A549 (cell line): Measurements from ENCODE around the gene TMEM59L. TPM values are rescaled to one million over a fixed set of nuclear protein-coding genes. Genes with fewer than 3 reads are reported as not detected.
"Not testable (repeated sequence)": the region's sequence is repeated elsewhere in the genome, so short reads cannot be mapped to it uniquely, and the experiment has no call there.

Experiments
- ATAC-seq, 2 experiments: fragments of 200-7000 bp in 1 of 2; fragments of >200 bp in 1 of 2; cut with Nextera tagmentation in 1 of 2; cut with Tn5 transposase in 1 of 2; 3 replicates each; pipeline versions ENCODE4 v1.8.0 to v1.9.1; 2018 to 2020; ENCODE audit warnings: mild to moderate bottlenecking in 1 of 2, moderate library complexity in 1 of 2
- CTCF ChIA-PET: fragments of 300-600 bp; sonication (Branson Sonifier 250); formaldehyde crosslinking; extraction: SDS; loops from one replicate; lab custom pipeline; 2021; ENCODE audit warnings: antibody characterized with exemption, inconsistent platforms; lab: Yijun Ruan, JAX
- POLR2A ChIA-PET: fragments of 350-600 bp; formaldehyde crosslinking; extraction: SDS; loops from one replicate; lab custom pipeline; 2021; ENCODE audit warnings: antibody characterized with exemption, inconsistent platforms; lab: Yijun Ruan, JAX
- DNase-seq, 2 experiments: peaks; one replicate each; pipeline versions ENCODE4 v3.0.0 to v3.0.0-alpha.2; 2011 to 2016; ENCODE audit warnings: low read depth in 1 of 2, low spot score in 1 of 2
- FAIRE-seq: peaks from 2 replicates; lab custom pipeline; 2011; peaks lifted over from hg19 to GRCh38; lab: Jason Lieb, UNC
- H3K27ac ChIP-seq, 2 experiments: fragments of >200 bp; sonication (Bioruptor Twin); formaldehyde crosslinking; 3 replicates each; pipeline ENCODE4 v1.5.1; 2016 to 2017
- H3K4me1 ChIP-seq: fragments of >200 bp; sonication (Bioruptor Twin); formaldehyde crosslinking; 3 replicates; pipeline ENCODE4 v1.6.1; 2016
- H3K4me2 ChIP-seq: fragments of >200 bp; sonication (Bioruptor Twin); formaldehyde crosslinking; 3 replicates; pipeline ENCODE4 v1.6.1; 2016
- H3K4me3 ChIP-seq: fragments of >200 bp; sonication (Bioruptor Twin); formaldehyde crosslinking; 3 replicates; pipeline ENCODE4 v1.5.1; 2016
- H3K9me3 ChIP-seq: fragments of >200 bp; sonication (Bioruptor Twin); formaldehyde crosslinking; 3 replicates; pipeline ENCODE4 v1.6.1; 2016
- ATOH8 ChIP-seq: fragments of 250-450 bp; sonication (Bioruptor Pico); IDR thresholded peaks from 2 replicates; pipeline ENCODE4 v1.5.0; 2020; ENCODE audit warnings: low read depth, mild to moderate bottlenecking, moderate library complexity
- BCL3 ChIP-seq: fragments of >200 bp; sonication (Bioruptor Twin); formaldehyde crosslinking; IDR thresholded peaks from 3 replicates; pipeline ENCODE4 v1.6.1; 2016
- BHLHE40 ChIP-seq: IDR thresholded peaks from 2 replicates; pipeline ENCODE4 v1.6.1; 2012; ENCODE audit warnings: low read depth, low read length, inconsistent platforms
- EHMT2 ChIP-seq: fragments of 200-600 bp; sonication (generic); IDR thresholded peaks from 2 replicates; pipeline ENCODE4 v1.6.1; 2016; ENCODE audit warnings: antibody characterized with exemption, low read depth, mild to moderate bottlenecking, moderate library complexity
- ELK1 ChIP-seq: fragments of 150-350 bp; IDR thresholded peaks from 2 replicates; pipeline ENCODE4 v1.6.1; 2014; ENCODE audit warnings: low read depth, mild to moderate bottlenecking, low read length
- ESRRA ChIP-seq: fragments of 150-350 bp; IDR thresholded peaks from 2 replicates; pipeline ENCODE4 v1.6.1; 2014; ENCODE audit warnings: mild to moderate bottlenecking, low read length, borderline replicate concordance
- FOXS1 ChIP-seq: fragments of 250-450 bp; sonication (Bioruptor Pico); IDR thresholded peaks from 2 replicates; pipeline ENCODE4 v1.5.0; 2020; ENCODE audit warnings: mild to moderate bottlenecking, moderate library complexity
- HES2 ChIP-seq: fragments of >200 bp; sonication (Bioruptor Twin); formaldehyde crosslinking; IDR thresholded peaks from 2 replicates; pipeline ENCODE4 v1.6.1; 2016
- HOXB13 ChIP-seq: fragments of 250-450 bp; sonication (Bioruptor Pico); IDR thresholded peaks from 2 replicates; pipeline ENCODE4 v1.5.0; 2020; ENCODE audit warnings: low read depth, mild to moderate bottlenecking, moderate library complexity
- KDM1A ChIP-seq: fragments of 200-600 bp; sonication (generic); IDR thresholded peaks from 2 replicates; pipeline ENCODE4 v1.6.1; 2016; ENCODE audit warnings: low read depth, mild to moderate bottlenecking
- MYC ChIP-seq: IDR thresholded peaks from 2 replicates; pipeline ENCODE4 v1.6.1; 2012; ENCODE audit warnings: mild to moderate bottlenecking, inconsistent platforms, low read length, improper control_type of control experiment, borderline replicate concordance
- NFE2L2 ChIP-seq: fragments of 150-350 bp; conservative IDR thresholded peaks from 2 replicates; pipeline ENCODE4 v1.6.1; 2014; ENCODE audit warnings: low read length
- NPAS2 ChIP-seq: fragments of 250-450 bp; sonication (Bioruptor Pico); IDR thresholded peaks from 2 replicates; pipeline ENCODE4 v1.8.0; 2022; ENCODE audit warnings: mild to moderate bottlenecking, moderate library complexity, borderline replicate concordance
- PBX3 ChIP-seq: IDR thresholded peaks from 2 replicates; pipeline ENCODE4 v1.6.1; 2012
- RAD21 ChIP-seq, 2 experiments: fragments of >200 bp in 1 of 2; sonication (Bioruptor Twin) in 1 of 2; formaldehyde crosslinking in 1 of 2; IDR thresholded peaks in 1 of 2; conservative IDR thresholded peaks in 1 of 2; 2 replicates in 1 of 2; 3 replicates in 1 of 2; pipeline ENCODE4 v1.6.1; 2012 to 2018; ENCODE audit warnings: inconsistent platforms in 1 of 2
- ZSCAN20 ChIP-seq: fragments of 250-450 bp; sonication (Bioruptor Pico); IDR thresholded peaks from 2 replicates; pipeline ENCODE4 v1.8.0; 2022; ENCODE audit warnings: mild to moderate bottlenecking, moderate library complexity
- WGBS: methylation state at CpG from one replicate; pipeline ENCODE4 v1.1.6; 2017; ENCODE audit errors: missing lambda C conversion rate; 5-methylcytosine and 5-hydroxymethylcytosine counted together
- polyA plus RNA-seq, 4 experiments: library from polyadenylated mRNA; depleted of rRNA in 3 of 4; stranded (reverse); fragments of >200 nt; fragmentation: RNase III in 1 of 4; extraction: RNeasy Plus Mini Kit Qiagen cat#74134 plus additional on column Dnase treatment in 1 of 4; gene quantifications; 2 replicates in 3 of 4; 3 replicates in 1 of 4; pipeline ENCODE4 v1.2.3, GENCODE V29; 2011 to 2017

The TMEM59L gene
- polyA plus RNA-seq, 2 of the 4 experiments (the other 2 are of a cell fraction) = 0.94 to 4.6 TPM

GRCh38 chr19:18591735-18592385, 20.8 kb upstream of the TMEM59L start:
- DNase-seq (no peak), ATAC-seq (no peak), FAIRE-seq (no peak)
- Histone ChIP-seq H3K27ac (no peak overlapping the region), H3K4me3 (no peak overlapping the region), H3K4me1 (peaks cover 12% of the 10 kb centered on the region; the same call in 1 of the 3 replicates), H3K4me2 (no peak overlapping the region), H3K9me3 (no peaks in the 10 kb centered on the region)
- WGBS = 97% methylated on average over 22 of the region's 22 CpGs
- TF ChIP-seq ZSCAN20 = no peak
- TF ChIP-seq NFE2L2 = no peak
- TF ChIP-seq RAD21 (conservative IDR thresholded peaks at IDR 0.05 in 1 of 2, IDR thresholded peaks at IDR 0.05 in 1 of 2) = no peak
- TF ChIP-seq MYC = no peak
- TF ChIP-seq KDM1A = no peak
- no peak for TF ChIP-seq BCL3
- no peak for TF ChIP-seq EHMT2
- TF ChIP-seq BHLHE40 = no peak
- TF ChIP-seq HOXB13 = no peak
- no peak for TF ChIP-seq HES2
- no peak for TF ChIP-seq FOXS1 (CRISPR knock-in tag)
- no peak for TF ChIP-seq PBX3
- no peak for TF ChIP-seq ELK1
- TF ChIP-seq ESRRA = no peak
- no peak for TF ChIP-seq ATOH8 (CRISPR knock-in tag)
- no peak for TF ChIP-seq NPAS2
- ChIA-PET CTCF (interaction anchor here (0.9 to 5.2 kb wide), 8 partner anchors 11 to 257 kb away, joined by 3 to 46 read pairs (median 8); partner anchors contain the start of gene UBA52), POLR2A (no interaction called here)

GRCh38 chr19:18592732-18593131, 19.9 kb upstream of the TMEM59L start:
- CTCF ChIA-PET = interaction anchor here (0.6 to 5.2 kb wide), 19 partner anchors 11 to 274 kb away, joined by 3 to 46 read pairs (median 4); partner anchors contain the start of genes UBA52 and UPF1

More at GRCh38 chr19:18592732-18593131, 19.9 kb upstream of the TMEM59L start:
- not testable (repeated sequence) for H3K4me3 ChIP-seq, ATAC-seq, DNase-seq, H3K4me2 ChIP-seq, H3K27ac ChIP-seq, H3K9me3 ChIP-seq, FAIRE-seq
- H3K4me1 ChIP-seq = peaks cover 12% of the 10 kb centered on the region; the same call in 1 of the 3 replicates
- 90% methylated on average over 5 of the region's 5 CpGs for WGBS
- POLR2A ChIA-PET = interaction anchor here (0.6 kb wide), 1 partner anchor 255 kb away, joined by 3 read pairs; no protein-coding TSS in a partner anchor
